Measurements from ENCODE around the gene TMPRSS7.

The TMPRSS7 gene, protein sequence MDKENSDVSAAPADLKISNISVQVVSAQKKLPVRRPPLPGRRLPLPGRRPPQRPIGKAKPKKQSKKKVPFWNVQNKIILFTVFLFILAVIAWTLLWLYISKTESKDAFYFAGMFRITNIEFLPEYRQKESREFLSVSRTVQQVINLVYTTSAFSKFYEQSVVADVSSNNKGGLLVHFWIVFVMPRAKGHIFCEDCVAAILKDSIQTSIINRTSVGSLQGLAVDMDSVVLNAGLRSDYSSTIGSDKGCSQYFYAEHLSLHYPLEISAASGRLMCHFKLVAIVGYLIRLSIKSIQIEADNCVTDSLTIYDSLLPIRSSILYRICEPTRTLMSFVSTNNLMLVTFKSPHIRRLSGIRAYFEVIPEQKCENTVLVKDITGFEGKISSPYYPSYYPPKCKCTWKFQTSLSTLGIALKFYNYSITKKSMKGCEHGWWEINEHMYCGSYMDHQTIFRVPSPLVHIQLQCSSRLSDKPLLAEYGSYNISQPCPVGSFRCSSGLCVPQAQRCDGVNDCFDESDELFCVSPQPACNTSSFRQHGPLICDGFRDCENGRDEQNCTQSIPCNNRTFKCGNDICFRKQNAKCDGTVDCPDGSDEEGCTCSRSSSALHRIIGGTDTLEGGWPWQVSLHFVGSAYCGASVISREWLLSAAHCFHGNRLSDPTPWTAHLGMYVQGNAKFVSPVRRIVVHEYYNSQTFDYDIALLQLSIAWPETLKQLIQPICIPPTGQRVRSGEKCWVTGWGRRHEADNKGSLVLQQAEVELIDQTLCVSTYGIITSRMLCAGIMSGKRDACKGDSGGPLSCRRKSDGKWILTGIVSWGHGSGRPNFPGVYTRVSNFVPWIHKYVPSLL

DNA sequence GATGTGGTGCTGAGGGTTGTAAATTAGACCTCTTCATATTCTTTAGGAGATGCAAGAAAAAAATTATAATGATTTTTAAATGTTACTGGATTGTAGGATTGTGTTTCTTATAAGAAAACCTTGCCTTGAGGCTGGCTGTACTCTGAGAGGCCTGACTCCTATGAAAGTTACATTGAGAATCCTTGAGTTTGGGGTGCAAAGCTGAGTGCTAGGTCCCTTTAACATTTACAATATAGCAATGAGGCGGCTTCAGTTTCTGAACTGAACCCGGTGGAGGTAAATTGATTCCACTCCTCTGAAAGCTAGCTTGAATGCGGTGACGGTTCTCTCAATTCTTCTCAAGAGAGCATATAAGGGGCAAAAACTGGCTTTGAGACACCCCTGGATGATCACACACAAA is at the start of gene TMPRSS7:
Gene TMPRSS7 (plus strand): TSS at position 301 of the 400 bp plus-strand sequence. CDS start 110 bp downstream, outside the sequence.
- DNase-seq = no peak

DNA sequence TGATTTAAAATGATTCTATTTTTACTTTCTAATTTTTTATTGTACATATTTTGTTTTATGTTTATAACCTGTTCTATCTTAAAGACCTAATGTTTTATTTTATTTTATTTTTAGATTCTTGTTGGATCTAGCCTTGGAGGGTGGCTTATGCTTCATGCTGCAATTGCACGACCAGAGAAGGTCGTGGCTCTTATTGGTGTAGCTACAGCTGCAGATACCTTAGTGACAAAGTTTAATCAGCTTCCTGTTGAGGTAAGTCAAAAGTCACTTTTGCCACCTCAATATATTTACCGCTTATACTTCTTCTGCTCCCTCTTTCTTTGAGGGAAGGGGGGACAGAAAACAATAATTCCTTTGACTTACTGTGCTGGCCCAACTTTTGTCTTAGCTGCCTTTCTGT is 47.7 kb upstream of the TMPRSS7 start:
- DNase-seq = no peak

DNA sequence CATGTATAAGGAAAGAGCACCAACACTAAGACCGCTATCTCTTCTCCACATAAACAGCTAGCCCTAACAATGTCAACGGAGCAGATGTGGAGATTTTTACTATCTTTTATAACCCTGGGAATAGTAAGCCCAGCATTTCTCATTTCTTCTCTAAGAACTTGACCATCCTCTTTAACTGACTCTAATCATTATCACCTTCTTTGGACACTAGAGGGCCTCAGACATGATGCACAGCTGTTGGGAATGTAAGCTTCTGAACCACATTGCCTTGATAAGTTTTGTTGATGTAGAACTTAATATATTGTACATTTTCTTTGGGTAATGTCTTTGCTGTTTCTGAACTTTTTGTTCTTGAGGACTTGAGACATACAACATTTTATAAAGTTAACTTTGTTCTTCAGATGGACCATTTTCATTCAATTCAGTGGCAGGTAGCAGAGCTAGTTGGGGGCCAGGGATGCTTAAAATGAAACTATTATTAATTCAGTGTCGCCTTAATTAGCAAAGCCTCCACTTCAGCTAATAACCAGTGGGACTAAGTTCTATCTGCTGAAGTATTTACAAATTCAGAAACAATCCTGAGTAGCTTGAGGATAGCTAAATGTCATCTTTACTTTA is 45.4 kb upstream of the TMPRSS7 start:
- DNase-seq = peak; percentile 75

DNA sequence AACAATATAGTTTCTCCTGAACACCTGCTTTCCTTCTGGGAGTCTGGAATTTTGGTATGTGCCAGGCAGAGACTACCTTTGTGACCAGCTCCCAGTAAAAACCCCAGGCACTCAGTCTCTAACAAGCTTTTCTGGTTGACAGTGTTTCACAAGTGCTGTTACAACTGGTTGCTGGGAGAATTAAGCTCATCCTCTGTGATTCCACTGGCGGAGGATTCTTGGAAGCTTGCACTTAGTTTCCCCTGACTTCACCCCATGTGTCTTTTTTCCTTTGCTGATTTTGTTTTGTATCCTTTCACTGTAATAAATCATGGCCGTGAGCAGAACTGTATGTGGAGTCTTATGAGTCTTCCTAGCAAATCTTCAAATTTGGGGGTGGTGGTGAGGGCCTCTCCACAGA is 41.5 kb upstream of the TMPRSS7 start:
- DNase-seq = no peak

DNA sequence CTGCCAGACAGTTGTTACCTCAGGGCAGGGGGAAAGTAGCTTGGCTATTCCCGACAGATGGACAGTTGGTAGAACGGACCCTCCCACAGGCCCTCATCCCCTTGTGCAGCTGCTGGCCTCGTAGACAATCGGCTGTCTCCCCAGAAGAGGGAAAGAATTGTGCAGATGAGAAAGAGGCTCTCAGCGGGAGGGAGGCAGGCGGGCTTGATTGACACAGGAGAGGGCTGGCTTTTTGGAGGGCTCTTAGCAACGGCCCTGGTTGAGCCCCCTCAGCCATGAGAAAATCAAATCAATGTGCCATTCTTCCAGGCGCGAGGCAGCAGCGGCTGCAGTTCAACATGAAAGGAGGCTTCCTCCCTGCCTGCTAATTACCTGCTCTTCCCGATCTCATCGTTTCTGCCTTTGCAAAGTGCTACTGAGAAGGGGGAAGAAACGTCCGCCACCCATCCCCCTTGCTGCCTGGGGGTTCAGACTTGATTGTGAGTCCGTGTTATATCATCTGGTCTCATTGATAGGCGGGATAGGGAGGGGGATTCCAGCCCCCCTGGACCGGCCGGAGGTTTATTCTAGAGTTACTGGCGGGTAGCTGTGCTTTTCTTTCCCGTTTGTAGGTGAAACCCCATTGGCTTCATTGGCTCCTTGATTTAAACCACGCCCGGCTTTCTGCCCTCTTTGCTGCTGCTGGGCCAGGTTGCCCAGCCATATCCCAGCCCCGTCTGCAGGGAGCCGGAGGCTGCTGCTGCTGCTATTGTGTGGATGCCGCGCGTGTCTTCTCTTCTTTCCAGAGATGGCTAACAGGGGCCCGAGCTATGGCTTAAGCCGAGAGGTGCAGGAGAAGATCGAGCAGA is 35.7 kb upstream of the TMPRSS7 start, which contains the start of gene TAGLN3:
Gene TAGLN3 (plus strand): TSS at position 287 of the 848 bp plus-strand sequence. CDS start 501 bp downstream, at position 788.
- peak; percentile 91 for DNase-seq

DNA sequence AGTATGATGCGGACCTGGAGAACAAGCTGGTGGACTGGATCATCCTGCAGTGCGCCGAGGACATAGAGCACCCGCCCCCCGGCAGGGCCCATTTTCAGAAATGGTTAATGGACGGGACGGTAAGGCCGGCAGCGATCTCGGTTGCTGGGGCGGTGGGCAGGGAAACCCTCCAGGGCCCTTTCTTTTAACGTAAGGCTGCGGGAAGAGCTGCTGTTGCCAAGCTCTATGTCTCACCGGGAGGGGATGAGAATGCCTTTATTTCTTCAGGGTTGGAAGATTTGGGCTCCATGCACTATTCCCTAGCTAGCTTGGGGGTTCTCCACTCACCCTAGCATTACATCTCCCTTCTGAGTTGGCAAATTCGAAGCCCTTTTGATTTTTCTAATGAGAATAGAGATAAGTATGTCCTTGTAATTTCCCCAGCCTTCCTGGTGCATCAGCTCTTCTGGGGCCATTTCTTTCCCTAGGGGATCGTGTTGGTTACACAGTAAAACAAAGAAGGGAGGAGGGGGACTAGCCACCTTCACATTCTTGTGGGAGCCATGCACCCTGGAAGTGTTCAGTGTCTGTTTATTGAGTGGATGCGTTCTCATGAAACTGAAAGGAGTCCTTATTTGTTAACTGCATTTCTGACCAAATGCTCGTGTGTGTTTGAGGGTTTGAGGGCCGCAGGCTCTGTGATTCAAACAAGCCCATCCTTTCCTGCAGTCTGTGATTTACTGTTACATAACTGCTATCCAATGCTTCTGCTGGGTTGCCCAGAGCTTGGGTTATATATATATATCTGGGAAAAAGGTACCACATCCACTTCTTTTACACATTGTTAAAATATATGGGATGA is 34.8 kb upstream of the TMPRSS7 start:
- DNase-seq = peak; percentile 63

DNA sequence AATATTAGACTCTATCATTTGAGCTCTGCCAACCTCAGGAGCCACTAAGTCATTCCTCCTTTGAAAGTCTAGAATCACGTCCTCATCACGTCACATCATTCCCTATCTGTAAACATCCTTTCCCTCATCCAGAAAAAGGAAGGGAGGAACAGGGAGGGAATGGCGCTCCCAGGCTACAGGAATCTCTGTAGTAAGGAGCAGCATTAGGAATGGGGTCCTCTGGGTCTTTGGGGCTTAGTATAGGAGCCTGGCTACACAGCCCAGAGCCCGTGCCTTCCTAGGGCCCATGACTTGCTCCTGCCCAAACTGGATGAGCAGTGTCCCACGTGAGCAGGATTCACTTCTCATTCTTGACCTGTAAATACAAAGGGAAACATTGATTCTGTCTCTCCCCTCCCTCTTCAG is 34.2 kb upstream of the TMPRSS7 start:
- DNase-seq = no peak

DNA sequence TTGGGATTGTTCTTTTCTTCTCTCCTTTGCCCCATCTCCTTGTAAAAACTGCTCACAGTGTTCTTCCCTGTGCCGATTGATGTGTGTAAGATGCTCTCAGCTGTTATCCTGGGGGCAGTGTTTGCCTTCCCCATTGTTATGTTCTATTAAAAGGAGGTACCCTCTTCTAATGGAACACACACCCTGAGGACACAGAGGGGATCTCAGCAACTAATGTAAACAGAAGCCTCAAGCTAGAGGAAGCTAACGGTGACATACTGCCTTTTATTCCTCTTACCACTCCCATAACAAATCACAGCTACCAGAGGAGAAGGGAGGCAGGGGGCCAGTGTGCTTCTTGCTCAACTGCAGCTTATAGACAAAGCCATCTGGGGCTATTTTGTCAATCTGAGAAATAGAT is 33.6 kb upstream of the TMPRSS7 start:
- DNase-seq = peak; percentile 40

DNA sequence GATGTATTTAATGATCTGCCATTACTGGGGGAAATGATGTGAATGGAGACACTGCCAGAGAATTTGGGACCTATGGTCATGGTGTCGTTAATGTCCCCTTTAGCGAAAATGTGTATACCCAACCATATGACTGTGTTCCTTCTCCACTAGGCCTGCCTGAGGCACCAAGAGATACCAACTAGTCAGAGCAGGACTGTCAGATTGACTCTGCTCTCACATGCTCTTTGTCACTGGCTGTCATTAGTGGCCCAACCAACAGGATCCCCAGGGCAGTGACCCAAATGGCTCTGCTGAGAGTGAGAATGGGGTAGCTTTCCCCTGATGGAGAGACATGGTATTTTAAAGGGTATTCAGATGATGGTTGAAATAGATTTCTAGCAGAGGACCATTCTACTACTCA is 33.0 kb upstream of the TMPRSS7 start:
- DNase-seq = no peak

DNA sequence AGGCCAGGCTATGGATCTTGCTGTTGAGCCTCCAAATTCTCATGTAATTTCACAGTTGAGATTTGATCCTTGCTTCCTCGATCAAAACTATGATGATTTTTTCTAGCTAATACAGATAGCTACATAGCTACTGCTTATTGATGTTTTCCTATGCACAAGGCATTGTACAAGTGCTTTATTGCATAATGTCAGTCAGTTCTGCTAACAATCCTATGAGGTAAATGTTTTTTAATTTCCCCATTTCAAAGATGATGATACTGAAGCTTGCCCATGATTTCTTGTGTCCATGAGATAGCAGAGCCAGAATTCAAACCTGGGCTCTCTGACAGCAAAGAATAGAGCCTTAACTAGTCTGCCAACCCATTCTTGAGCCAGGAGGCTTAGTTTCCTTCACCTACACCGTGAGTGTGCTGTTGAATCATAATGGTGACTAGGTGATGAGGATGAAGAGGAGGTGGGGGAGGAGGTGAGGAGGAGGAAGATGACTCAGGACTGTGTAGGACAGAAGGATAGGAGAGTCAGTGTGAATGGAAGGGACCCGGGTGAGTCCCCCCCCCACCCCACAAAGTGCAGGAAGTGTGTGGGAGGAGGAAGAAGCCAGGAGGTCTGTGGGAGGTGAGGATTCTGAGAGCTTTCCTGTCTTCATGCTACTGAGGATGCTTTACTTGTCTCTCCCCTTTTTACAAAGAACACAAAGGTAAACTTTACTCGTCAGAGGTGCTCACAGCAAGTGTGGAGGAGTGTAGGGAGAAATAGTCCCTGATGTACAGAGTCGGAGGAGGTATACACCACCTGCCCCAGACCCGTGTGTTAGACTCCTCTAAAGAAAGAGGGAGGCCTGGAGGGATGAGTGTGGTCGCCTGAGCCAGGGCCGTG is 32.2 kb upstream of the TMPRSS7 start:
- DNase-seq = no peak

DNA sequence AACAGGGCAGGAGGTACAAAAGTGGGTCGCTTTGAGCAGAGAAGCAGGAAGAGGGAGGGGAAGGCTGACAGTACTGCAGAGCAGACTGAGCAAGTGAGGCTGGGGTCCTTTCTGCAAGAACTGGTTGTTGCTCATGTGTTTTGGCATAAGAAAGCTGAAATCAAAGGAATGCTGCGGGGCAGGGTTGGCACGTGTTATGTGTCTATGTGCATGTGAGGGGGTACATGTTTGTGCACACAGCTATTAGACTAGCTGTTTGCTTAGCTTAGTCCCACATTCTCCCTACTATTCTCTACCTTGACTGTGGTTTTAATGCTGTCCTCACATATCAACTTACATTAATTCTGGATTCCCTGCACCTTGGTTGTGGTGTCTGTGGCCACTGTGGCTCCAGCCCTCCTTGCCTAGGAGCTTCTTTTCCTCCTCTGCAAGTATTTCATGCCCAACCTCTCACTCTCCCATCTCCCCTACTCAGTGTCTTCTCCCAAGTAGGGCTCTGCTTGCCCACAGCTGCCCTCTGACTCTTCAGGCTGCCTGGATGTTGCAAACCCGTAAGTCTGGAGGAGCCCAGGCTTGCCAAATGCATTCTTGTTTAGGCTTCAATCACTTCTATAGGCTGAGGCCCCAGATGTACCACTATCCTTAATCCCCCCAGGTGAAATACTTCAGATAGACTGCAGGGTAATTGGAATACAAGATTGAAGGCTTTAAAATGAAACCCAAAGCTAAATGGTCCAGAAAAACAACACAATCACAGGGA is 31.0 kb upstream of the TMPRSS7 start:
- DNase-seq = no peak

DNA sequence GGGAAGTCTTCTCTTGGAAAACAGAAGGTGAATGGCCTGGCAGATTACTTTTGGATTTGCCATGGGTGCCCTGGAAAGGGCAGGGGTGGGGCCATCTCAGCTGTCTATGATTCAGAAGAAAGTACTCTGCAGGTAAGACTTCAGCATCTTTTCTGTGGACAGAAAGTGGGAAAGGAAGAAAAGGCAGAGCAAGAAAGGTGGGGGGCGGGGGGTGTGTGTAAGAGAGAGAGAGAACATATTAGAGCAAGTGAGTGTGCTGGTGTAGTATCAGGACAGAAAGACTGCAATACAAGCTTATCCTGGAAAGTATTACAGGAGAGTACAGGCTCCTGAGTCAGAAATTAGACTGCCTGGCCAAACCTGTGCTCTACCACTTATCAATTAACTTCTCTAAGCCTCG is 30.3 kb upstream of the TMPRSS7 start:
- no peak for DNase-seq

DNA sequence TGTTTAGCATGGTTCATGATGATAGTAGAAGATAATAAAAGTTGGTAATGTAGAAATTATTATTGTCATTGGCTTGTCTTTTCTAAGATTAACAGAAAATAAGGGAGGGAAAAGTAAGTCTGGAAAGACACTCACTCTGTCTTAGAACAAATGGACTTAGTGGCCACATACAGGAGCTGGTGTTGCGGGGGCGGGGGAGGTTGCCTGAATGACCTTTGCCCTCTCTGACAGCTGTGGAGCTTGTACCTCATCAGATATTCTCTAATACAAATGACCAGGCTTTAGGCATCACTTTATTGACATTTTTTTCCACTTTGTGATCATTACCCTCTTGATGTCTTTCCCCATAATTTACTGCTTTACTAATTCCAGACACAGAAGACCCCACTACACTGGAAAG is 29.9 kb upstream of the TMPRSS7 start:
- DNase-seq = no peak

DNA sequence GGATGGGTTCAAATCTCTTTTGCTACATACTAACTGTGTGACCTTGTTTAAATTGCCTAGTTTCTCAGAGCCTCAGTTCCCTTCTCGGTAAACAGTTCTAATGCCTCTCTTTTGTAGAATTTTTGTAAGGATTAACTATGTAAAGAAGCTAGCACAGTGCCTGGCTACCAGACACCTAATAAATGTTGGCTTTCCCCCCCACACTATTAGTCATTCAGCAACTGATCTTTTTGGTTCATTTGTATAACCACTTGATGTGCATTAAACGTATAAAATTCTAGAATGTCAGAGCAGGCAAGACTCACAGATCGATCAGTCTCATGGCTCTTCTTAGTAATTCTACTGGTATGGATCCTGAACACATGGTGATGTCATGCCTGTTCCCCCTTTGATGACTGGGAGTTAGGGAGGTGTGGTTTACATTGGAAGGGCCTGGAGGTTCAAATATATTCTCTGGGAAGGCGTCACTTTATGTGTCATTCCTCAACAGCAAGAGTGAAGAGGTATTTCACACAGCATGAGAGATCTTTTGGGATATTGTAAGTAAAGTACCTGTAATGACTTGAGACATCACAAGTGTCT is 29.4 kb upstream of the TMPRSS7 start:
- no peak for DNase-seq

DNA sequence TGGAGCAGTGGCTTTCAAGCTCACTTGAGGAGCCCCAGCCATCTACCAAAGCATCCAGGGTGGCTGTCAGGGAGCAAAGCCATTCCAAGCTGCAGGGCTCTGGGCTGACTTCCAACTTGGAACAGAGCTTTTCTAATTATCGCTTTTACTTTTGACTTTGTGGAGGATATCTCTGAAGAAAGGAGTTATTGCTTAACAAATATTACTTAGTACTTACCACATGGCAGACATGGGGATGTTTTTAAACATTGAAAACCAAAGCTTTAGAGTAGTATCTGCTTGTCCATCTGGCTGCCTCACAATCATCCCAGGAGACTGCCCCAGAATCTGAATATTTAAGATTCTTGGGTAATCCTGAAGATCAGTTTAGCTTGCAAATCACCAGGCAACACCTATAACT is 26.9 kb upstream of the TMPRSS7 start:
- DNase-seq = no peak

DNA sequence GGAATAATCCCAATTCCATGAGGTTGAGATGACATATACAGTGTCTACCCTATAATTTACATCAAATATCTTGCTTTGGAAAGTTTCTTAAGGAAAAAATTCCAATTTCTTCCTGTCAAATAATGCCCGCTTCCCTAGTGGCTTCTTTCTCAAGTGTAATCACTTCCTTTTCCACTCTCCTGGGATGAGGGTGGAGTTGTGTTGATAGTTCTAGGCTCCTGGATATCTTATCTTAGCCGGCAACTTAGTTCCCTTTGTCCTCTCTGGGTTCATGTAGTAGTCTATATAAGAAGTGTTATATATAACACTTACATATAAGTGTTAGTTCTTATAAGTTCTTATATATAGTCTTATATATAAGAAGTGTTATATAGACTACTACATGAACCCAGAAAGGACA is 24.9 kb upstream of the TMPRSS7 start:
- no peak for DNase-seq

DNA sequence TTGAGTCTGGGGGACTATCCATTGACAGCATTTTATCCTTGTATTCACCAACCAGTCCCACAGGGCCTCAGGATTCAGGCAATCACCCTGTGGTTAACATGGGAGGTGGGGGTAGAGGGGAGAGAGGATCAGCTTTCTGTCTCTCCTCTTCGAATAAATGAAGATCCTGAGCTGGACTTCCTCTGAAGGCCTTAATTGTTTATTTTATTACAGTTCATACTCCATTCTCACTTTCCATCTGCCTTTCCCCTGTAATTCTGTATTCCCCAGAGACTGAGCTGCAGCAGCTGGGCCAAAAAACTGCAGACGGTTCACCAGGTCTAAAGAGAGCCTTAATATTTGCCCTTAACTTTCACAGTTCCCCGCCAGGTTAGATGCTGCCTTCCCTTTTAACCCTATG is 23.9 kb upstream of the TMPRSS7 start:
- peak; percentile 89 for DNase-seq

DNA sequence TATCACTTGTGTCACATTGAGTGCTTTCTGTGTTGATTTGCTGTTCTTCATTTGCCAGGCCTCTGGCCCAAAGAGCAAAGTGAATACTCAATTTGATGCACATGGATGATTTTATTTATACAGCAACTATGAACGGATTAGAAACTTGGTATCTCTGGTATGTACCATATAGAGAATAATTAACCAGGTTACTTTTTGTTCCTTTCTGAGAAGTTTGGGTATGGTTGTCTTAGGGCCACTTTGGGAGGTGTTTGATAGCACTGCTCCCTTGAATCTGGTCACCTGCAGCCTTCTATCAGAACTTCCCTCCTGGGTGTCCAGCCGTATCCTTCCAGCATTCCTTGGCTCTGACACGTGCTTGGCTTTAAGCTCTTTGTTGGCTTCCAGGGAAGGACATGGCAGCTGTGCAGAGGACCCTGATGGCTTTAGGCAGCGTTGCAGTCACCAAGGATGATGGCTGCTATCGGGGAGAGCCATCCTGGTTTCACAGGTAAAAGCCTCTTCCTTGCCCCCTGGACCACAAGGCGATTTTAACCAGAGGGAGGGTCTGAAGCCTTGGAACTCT is 23.1 kb upstream of the TMPRSS7 start:
- no peak for DNase-seq
